Stimulated activated naive CD4-positive, alpha-beta T cell treated with Interleukin-2 at 50 U/mL for 16 hours (primary cell): ENCODE data around the gene CDK17.

ENCODE experiments used
- DNase-seq: peaks from one replicate; lab custom pipeline; 2025; lab: John Stamatoyannopoulos, UW

CDK17 gene

DNA sequence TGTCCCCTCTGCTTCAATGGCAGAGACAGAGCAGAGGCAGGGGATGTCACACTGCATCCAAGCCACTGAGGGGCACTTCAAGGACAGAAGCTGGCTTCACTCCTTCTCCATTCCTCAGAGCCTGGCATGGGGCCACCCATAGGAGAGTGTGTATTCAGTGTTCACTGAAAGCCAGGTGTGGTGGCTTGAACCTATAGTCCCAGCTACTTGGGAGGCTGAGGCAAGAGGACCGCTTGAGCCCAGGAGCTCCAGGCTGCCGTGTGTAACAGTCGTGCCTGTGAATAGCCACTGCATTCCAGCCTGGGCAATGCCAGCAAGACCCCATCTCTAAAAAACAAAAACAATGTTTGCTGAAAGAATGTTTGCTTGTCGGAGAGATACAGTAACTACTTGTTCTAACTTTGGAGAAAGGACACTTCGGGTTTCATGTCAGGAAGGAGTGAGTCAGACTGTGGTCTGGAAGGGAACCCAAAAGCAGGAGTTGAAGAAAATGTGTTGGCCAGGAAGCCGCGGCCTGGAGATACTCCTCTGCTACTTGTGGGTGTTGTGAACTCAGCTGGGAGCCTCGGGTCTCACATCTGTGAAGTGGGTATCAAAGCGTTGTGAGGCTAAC, 162.7 kb downstream of the CDK17 start:
- DNase-seq: peak; percentile 63

- DNase-seq: no peak
These were observed 163.2 kb downstream of the CDK17 start for GRCh38 chr12:96237035-96237434.

- no peak for DNase-seq
These were observed 163.9 kb downstream of the CDK17 start for GRCh38 chr12:96236221-96236822.

- DNase-seq: no peak
These were observed 164.8 kb downstream of the CDK17 start for GRCh38 chr12:96235484-96235826.

GRCh38 chr12:96234591-96235483, 165.4 kb downstream of the CDK17 start:
- DNase-seq: no peak

GRCh38 chr12:96233939-96234461, 166.2 kb downstream of the CDK17 start:
- DNase-seq: no peak

- no peak for DNase-seq
These were observed 167.1 kb downstream of the CDK17 start for GRCh38 chr12:96233168-96233567.

GRCh38 chr12:96230646-96231045, 169.6 kb downstream of the CDK17 start:
- no peak for DNase-seq

DNA sequence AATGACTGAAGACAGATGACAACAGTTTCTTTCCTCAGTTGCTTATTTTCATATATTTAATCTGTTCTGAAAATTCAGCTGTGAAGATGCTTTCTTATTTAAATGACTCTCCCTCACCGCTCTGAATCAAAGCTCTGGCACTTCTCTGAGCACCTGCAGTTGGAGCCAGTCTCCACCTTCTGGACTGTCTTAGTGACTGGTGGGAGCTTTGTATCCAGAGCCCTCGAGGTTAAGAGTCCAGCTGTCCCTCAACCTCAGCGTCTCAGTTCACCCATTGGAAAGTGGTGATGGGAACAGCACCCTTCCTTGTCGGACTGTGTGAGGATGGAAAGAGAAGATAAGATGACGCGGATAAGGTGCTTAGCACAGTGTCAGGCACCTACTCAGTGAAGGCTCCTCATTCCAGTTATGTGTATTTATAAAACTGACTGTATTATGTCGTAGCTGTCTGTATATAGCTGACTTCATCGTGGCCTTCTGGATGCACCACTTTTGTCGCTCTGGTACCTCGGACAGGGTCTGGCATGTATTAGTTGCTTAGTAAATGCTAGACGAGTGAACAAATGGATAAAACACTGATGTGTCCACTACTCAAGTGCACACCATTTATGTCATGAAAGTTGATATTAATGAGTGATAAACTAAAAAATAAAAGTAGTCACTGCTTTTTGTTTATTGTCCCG, 171.5 kb downstream of the CDK17 start:
- DNase-seq: no peak
